ENCODE data around the gene IVL.

The IVL gene, protein sequence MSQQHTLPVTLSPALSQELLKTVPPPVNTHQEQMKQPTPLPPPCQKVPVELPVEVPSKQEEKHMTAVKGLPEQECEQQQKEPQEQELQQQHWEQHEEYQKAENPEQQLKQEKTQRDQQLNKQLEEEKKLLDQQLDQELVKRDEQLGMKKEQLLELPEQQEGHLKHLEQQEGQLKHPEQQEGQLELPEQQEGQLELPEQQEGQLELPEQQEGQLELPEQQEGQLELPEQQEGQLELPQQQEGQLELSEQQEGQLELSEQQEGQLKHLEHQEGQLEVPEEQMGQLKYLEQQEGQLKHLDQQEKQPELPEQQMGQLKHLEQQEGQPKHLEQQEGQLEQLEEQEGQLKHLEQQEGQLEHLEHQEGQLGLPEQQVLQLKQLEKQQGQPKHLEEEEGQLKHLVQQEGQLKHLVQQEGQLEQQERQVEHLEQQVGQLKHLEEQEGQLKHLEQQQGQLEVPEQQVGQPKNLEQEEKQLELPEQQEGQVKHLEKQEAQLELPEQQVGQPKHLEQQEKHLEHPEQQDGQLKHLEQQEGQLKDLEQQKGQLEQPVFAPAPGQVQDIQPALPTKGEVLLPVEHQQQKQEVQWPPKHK

DNA sequence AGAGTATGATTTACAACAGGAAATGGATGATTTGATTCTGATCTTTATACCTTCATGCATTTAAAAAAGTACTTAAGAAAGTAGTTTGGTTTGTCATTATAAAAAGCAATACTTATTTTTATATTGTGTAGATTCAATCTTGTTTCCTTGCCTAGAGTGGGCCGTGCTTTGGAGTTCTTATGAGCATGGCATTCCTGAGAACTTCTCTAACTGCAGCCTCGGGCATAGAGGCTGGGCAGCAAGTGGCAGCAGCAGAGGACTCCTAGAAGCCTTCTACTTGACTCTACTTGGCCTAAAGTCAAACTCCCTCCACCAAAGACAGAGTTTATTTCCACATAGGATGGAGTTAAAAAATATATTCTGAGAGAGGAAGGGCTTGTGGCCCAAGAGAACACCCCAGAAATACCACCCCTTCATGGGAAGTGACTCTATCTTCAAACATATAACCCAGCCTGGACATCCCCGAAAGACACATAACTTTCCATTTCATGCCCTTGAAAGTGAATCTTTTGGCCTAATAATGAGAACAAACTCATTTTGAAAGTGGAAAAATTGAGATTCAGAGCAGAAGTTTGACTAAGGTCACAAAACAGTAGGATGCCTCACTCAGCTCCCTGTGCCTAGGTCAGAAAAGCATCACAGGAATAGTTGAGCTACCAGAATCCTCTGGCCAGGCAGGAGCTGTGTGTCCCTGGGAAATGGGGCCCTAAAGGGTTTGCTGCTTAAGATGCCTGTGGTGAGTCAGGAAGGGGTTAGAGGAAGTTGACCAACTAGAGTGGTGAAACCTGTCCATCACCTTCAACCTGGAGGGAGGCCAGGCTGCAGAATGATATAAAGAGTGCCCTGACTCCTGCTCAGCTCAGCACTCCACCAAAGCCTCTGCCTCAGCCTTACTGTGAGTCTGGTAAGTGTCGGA, at the start of gene IVL:
IVL (plus strand) TSS at position 861 of the 916 bp plus-strand sequence. CDS start 1,252 bp downstream, outside the sequence.
- no peak for DNase-seq (ENCODE audit: low read depth in 2 of 3, low spot score in 2 of 3)

DNA sequence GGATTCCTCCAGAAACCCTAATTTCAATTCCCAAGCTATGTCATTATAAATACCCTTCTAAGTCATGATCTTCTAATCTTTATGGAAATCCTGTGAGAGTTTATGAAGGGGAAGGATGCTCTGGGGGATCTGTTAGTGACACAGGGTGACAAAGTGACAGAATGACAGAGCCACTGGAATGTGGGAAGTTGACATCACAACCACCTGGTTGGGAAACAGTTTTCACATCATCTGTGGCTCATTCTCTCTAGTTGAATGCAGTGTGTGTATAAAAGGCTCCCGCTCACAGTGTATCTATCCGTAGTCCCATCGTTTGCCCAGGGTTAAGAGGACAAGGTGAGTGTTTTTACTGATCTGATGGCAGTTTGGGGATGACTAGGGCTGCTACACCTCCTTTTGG, 48.6 kb upstream of the IVL start, which contains the start of gene LCE7A:
LCE7A (plus strand) TSS at position 301 of the 400 bp plus-strand sequence. CDS start 702 bp downstream, outside the sequence.
- no peak for DNase-seq (ENCODE audit: low read depth in 2 of 3, low spot score in 2 of 3)

DNA sequence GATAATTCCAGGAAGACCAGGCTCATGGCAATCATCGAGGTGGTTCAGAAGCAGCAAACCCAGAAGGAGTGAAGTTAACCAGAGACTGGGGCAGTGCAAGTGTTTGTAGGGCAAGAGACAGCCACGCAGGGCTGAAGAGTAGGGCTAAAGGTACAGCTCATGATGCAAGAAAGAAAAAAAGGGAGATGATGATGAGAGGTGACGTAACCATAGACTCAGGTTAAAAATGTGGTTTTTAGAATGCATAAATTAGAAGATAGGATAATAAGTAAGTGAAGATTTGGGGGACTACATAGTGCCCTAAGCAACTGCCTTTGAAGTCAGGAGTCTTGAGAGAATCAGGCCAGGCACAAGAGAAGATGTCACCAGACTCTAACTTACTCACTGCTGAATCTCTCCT, 48.2 kb upstream of the IVL start:
- DNase-seq (ENCODE audit: low read depth in 2 of 3, low spot score in 2 of 3) = no peak

DNA sequence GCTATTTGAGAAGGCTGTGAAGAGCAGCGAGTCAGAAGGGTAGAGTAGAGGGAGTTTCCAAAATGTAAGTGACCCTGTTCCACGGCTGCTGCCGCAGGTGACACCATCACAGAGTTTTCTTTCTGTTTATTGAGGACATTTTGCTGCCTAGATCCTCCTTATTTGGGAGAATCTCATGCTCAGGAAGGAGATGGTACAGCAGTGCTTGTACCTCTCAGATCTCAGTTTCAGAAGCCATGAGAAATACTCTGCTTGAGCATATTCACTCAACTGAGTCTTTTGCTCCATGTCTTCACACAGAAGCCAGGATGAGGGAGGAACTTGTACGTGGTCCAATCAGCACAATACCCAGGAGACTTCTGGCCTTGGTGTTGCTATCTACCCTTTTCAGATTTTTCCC, 47.0 kb upstream of the IVL start:
- DNase-seq (ENCODE audit: low read depth in 2 of 3, low spot score in 2 of 3) = no peak

DNA sequence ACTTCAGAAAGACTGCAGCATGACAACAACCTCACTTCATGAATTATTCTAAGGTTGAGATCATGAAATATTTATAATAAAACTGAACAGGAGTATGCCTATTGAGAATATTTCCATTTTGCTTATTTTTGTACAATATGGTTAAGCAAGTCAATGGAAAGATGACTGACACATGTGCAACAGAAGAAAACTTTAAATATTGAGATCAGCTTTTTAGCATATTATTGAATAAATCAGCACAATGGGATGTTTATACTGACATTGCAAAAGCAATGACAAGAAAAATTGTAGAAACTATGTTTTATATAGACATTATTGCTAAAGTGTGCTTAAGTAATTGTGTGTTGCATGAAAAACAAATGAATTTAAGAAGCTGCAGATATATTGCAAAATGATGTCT, 43.9 kb upstream of the IVL start:
- DNase-seq (ENCODE audit: low read depth in 2 of 3, low spot score in 2 of 3) = no peak

DNA sequence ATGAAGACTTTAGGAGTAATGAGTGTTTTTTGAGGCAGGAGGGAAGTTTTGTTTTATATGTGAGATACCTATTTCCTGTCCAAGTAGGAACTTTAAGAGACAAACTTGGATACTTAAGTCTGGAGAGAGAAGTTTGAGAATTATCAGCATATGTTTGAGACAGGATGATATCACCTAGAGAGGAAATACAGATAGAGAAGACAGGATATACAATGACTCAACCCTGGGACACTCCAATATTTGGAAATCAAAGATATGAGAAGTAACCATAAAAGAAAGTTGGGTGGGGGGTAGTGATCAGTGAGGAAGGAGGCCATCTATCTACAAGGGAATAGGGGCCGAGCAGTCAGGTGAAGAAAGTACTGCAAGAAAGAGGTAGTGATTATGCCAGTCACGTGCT, 42.0 kb upstream of the IVL start:
- no peak for DNase-seq (ENCODE audit: low read depth in 2 of 3, low spot score in 2 of 3)

DNA sequence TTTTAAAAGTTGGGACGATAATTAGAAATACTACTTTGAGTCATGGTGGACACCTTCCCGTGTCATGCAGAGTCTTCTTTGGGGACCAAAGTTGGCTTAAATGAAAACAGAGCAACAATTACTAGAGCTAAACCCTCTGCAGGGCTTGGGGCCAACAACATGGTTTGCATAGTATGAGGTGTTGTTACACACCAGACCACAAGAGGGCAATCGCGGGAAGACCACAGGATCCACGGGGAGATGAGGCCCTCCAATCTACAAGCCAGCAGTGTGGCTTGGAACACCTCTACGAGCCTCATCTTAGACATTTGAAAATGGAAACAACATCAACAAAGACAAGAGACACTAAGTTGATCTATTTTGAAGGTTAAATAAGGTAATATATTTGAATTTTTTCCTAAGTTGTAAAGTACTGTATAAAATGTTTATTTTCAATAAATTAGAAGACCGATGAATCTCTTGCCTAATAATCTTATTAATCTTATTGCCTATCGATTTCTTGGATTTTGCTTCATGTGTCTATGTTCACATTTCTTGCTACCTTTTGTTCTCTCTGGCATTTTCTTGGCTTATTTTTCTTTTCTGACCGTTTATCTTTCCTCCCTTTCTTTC, 38.4 kb upstream of the IVL start:
- DNase-seq (ENCODE audit: low read depth in 2 of 3, low spot score in 2 of 3) = peak in 2 of 3 experiments; percentile 2 to 34

DNA sequence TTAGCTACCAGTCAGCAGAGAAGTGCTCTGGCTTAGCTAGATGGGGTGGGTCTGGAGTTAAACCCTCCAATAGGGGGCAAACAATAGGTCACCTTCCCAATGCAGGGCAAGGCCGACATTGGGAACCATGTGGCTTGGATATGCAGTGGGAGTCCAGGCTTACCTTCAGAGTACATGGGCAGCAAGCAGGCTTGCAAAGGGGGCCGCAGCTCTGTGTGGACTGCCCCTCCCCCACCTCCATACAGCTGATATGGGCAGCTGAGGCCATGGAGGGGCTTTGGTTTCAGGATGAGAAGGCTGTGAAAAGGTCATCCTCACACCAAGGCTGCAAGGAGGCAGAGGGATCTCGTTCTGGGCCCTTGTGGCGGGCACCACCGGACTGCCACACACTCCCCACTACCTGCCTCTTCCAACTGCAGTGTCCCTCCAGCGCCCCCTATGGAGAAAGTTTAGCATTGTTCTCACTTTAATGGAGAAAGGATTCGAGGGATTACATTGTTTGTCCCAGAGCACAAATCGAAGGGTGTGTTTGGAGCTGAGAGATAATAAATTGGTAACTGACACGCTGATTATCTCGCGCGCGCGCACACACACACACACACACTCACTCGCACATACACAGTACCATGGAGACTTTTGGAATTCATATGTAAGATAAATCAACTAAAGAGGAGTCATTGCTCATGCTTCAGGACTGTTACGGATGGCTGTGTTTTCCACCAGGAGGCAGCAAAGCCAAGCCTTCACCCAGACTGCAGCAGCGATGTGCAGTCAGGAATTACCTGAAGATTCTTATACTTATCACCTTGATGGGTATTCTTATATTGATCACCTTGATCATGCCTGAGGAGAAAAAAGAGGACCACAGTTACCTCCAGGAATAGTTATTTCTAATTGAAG, 37.3 kb upstream of the IVL start:
- no peak for DNase-seq (ENCODE audit: low read depth in 2 of 3, low spot score in 2 of 3)

DNA sequence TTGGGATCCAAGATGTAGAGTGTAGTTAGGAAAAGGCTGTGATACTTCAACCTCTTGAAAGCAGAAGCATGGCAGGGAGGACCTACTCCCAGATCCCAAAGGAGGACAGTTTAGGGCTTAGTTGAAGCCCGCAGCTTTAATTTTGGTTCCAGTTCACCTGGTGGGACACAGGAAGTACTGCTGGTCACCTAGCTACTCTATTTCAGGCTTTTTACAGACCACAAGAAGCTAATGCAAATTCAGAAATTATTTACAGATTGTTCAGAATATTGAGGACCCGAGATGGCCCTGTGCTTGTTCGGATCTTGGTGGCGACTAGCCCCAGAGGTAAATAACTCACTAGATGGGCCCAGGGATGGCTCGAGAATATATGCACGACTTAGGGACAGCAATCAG, 36.6 kb upstream of the IVL start:
- DNase-seq (ENCODE audit: low read depth in 2 of 3, low spot score in 2 of 3) = no peak

DNA sequence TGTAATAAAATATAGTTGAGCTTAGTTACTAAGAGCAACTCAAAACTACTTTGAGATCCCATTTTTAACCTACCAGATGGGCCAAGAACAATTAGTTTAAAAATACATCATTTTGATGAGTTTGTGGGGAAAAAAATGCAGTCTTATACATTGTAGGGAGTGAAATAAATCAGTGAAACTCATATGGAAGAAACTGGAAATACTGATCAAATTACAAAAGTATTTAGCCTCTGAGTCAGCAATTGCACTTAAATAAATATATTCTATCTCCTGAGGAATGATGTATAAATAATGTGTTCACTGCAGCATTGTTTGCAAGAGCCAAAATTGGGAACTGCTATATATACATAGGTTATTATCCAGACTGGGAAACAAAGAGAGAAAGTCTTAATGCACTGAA, 34.9 kb upstream of the IVL start:
- no peak for DNase-seq (ENCODE audit: low read depth in 2 of 3, low spot score in 2 of 3)

DNA sequence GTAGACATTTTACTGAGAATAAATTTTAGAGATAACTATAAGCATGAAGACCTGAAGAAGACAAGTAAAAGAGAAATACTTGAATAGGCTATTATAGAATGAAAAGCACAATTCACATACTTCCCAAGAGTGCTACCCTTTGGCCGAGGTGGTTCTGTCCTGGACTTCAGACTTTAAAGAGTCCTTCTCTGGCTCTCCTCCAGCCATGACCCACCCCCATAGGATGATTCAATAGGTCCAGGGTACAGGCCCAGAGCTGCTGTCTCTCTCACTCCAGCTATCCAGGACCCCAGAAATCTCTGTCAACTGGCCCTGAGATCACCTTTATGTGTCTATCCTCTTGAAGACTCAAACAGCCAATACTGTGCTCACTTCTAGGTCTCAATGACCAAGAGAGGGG, 31.5 kb upstream of the IVL start:
- no peak for DNase-seq (ENCODE audit: low read depth in 2 of 3, low spot score in 2 of 3)

DNA sequence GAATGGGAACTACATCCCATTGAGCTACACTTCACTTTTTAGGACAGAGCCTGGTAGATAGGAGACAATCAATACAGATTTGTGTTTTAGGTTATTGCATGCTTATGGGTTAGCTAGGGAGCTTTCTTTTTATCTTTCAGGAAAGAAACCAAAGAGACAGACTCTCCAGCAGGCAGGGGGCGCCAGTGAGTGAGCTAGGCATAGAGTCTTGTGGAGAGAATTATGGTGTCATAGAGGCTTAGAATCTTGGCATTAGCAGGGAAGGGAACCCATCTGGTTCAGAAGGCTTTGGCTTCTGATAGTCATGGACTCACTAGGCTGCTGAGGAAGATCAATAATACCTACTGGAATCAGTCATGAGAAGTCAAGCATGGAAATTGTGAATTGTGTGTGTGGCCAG, 30.3 kb upstream of the IVL start, which contains the start of gene SMCP:
SMCP (plus strand) TSS at position 281 of the 400 bp plus-strand sequence. CDS start 6,101 bp downstream, outside the sequence.
- DNase-seq (ENCODE audit: low read depth in 2 of 3, low spot score in 2 of 3) = no peak

DNA sequence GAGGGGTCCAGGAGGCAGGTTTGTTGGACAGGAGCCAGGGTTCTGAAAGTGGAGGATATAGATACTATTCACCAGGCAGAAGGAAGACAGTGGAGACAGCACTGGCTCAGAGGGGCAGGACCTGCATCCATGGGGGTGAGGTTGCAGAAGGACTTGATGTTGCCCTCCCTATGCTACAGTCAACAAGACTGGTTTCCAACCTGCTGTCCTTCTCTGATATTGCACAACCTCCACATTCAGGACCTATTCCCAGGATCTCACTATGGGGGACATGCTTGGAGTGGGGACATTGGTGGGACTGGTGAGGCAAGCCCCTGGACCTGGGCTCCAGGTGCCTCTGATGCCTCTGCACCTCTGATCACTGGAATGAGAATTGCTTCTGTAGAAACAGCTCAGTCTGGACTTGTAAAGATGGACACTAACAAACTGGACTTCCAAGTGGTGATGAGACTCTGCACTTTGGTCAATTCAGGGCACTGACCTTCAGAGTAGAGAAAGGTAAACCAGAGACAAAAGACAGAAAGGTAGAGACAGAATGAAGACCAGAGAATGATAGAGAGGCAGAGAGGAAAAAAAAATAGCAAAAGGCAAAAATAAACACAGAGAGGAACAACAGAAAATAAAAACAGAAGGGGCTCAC, 28.7 kb upstream of the IVL start:
- no peak for DNase-seq (ENCODE audit: low read depth in 2 of 3, low spot score in 2 of 3)

DNA sequence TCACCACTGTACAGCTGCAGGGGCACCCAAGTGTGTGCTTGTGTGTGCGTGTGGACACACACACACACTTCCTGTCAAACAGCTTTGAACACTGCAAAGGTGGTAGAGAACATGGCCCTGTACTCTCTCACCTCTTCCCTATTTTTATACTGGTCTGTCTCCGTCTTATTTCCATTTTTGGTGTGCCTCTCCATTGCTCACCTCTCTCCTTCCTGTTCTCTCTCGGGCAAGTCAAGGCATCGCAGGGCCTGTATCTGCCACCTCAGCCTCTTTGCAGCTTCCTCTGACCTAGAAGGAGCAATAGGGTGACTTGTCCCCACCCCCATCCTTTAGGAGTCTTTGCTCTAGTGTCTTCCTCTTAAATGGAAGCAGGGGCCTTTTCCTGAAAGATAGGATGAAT, 28.0 kb upstream of the IVL start:
- DNase-seq (ENCODE audit: low read depth in 2 of 3, low spot score in 2 of 3) = no peak

DNA sequence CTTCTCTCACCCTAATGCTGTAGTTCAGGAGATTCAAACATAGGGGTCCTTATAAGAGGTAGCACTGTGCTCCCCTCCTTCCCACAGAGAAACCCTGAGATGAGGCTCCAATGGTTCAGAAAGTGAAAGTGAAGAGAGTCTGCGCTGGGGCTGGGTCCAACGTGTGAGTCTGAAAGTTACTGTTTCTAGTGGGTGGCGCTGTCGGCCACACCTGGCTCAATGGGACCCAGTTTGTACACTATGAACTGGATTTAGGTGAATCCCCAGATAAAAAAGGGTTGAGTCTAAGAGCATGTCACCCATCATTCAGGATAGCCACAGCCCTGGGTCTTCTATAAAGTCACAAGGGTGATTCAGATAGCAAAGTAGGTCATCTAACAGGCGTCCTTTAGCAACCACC, 27.4 kb upstream of the IVL start:
- no peak for DNase-seq (ENCODE audit: low read depth in 2 of 3, low spot score in 2 of 3)

DNA sequence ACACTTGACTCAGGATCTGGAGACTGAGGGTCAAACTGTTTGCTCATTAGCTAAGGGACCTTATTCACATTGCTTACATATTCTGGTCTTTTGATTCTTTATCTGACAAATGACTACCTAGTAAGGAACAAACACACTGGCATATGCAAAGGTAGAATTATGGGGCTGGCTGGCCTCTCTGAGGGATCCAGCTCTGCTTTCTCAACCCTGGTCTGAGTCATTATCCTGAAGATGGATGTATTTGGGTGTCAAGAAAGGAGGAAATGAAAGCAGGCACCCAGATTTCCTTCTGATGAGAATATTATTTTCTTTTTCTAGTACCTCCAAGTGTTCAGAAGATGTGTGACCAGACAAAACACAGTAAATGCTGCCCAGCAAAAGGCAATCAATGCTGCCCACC, 24.3 kb upstream of the IVL start:
- DNase-seq (ENCODE audit: low read depth in 2 of 3, low spot score in 2 of 3) = no peak

DNA sequence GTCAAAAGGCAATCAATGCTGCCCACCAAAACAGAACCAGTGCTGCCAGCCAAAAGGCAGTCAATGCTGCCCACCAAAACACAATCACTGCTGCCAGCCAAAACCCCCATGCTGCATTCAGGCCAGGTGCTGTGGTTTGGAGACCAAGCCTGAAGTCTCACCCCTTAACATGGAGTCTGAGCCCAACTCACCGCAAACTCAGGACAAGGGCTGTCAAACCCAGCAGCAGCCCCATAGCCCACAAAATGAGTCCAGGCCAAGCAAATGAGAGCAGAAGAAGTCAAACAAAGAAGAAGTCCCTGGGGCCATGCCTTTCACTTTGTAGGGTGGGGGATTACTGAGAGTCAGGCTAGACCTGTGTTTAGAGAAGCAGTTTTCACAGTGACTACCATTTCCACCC, 23.8 kb upstream of the IVL start:
- DNase-seq (ENCODE audit: low read depth in 2 of 3, low spot score in 2 of 3) = no peak

DNA sequence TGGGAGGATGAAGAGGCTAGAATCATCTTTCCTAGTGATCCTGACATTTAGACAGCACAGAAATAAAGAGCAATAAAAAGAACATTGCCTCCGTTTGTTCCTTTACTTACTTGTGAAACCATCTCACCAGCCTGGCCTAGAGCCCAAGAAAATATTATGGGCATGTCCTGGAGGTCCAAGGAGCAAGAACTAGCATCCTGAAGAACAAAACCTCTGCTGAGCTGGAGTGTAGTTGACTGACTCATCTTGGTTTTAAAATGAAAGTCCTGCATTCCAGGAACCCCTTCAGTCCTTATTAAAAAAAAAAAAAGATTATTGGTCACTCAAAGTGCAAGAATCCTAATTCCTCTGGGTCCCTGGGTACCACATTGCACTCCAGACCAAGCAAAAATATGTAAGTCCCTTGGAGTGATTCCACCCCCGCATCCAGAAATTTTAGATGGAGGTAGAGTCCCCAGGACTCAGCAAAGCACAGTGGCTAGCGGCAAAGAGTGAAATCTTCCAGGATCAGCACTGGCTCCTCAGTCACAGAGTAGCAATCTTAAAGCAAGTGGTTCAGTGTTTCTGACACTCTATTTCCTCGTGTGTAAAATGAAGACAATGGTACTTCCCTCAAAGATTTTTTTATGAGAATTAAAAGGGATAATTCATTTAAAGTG, 23.3 kb upstream of the IVL start:
- DNase-seq (ENCODE audit: low read depth in 2 of 3, low spot score in 2 of 3) = no peak

DNA sequence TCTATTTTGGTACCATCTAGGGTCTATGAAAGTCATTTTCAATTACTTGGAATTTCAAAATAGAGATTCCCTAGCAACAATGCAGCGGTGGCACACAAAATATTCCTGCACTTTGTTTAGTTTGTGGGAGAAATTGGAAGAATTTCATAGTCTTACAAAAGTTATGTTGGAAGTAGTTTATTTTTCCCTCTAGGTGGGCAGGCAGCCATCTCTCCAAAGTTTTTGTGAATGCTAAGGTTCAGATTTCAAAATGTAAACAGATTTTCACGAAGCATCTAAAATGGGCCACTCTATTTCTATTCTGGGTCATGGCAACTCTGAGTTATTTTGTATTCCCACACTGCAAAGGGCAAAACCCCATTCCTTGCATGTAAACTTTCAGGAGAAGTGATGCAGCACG, 22.3 kb upstream of the IVL start:
- no peak for DNase-seq (ENCODE audit: low read depth in 2 of 3, low spot score in 2 of 3)

Measured in activated CD8-positive, alpha-beta memory T cell treated with anti-CD3 and anti-CD28 coated beads for 48 hours (primary cell).